Retinal pigment epithelial cell (primary cell): ENCODE data around the gene PCID2.
"Not testable (repeated sequence)": the region's sequence is repeated elsewhere in the genome, so short reads cannot be mapped to it uniquely, and the experiment has no call there.

Experiments
- DNase-seq: peaks from one replicate; pipeline ENCODE4 v3.0.0-alpha.2; 2010; ENCODE audit warnings: low read depth
- H3K4me3 ChIP-seq: 2 replicates; pipeline ENCODE4 v1.5.1; 2011; ENCODE audit warnings: mild to moderate bottlenecking, low read length, control low read depth, moderate library complexity
- TF ChIP-seq, protein P1 (sequence below): conservative IDR thresholded peaks from 2 replicates; pipeline ENCODE4 v1.5.1; 2011; ENCODE audit warnings: low read depth, low read length, control low read depth, inconsistent platforms

PCID2 gene

DNA sequence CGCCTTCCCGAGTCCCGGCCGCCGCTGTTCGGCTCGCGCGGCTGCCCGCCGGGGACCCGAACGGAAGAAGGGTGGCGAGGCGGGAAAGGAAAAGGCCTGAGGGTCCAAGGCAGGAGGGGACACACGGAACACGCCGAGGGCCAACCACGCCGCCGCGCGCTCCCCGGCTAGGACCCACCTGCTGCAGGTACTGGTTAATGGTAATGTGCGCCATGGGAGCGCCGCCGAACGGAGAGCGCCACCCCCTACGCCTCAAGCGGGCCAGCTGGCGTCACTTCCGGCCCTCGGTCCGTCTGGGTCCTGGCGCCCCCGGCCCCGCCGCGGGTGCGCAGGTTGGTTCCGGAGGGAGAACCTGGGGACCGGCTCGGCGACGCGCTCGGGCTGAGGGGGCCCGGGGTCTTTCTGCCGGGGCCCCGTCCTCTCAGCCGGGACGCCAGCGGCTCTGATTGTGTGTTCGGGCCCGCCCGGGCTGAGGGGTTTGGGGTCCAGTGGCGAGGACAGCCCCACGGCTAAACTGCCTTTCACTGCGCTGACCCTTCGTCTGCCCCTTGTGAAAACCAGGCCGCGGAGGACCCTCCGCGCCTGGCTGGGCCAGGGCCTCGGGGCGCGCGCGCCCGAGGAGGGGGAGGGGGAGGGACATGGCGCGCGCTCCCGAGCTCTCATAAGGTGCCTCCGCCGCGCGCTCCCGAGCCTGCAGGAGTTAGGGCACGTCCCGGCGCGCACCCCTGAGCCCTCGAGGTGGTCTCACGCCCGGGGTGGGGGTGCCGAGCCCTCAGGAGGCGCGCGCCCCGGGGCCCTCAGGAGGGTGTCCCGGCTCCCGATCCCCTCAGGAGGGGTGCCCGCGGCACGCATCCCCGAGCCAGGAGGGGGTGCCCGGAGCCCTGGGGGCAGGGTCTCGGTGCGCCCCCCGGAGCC lies at the start of gene PCID2:
PCID2 (minus strand) TSS at position 249 of the 915 bp plus-strand sequence; CDS start at position 214, 35 bp downstream.
- peak within 1 kb of the TSS; percentile 83 for H3K4me3 ChIP-seq
- TF ChIP-seq, protein P1, sequence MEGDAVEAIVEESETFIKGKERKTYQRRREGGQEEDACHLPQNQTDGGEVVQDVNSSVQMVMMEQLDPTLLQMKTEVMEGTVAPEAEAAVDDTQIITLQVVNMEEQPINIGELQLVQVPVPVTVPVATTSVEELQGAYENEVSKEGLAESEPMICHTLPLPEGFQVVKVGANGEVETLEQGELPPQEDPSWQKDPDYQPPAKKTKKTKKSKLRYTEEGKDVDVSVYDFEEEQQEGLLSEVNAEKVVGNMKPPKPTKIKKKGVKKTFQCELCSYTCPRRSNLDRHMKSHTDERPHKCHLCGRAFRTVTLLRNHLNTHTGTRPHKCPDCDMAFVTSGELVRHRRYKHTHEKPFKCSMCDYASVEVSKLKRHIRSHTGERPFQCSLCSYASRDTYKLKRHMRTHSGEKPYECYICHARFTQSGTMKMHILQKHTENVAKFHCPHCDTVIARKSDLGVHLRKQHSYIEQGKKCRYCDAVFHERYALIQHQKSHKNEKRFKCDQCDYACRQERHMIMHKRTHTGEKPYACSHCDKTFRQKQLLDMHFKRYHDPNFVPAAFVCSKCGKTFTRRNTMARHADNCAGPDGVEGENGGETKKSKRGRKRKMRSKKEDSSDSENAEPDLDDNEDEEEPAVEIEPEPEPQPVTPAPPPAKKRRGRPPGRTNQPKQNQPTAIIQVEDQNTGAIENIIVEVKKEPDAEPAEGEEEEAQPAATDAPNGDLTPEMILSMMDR, result no peak
- peak; percentile 61 for DNase-seq

DNA sequence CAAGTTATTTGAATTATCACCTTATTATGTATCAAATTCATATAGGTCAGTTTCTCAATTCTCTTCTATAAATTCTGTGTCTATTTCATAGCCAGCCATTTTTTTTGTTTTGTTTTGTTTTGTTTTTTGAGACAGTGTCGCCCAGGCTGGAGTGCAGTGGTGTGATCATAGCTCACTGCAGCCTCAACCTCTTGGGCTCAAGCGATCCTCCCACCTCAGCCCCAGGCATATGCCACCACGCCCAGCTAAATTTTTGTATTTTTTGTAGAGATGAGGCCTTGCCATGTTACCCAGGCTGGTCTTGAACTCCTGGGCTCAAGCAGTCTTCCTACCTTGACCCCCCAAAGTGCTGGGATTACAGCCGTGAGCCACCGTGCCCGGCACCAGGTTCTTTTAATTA lies 49.4 kb upstream of the PCID2 start:
- DNase-seq, result not testable (repeated sequence)

DNA sequence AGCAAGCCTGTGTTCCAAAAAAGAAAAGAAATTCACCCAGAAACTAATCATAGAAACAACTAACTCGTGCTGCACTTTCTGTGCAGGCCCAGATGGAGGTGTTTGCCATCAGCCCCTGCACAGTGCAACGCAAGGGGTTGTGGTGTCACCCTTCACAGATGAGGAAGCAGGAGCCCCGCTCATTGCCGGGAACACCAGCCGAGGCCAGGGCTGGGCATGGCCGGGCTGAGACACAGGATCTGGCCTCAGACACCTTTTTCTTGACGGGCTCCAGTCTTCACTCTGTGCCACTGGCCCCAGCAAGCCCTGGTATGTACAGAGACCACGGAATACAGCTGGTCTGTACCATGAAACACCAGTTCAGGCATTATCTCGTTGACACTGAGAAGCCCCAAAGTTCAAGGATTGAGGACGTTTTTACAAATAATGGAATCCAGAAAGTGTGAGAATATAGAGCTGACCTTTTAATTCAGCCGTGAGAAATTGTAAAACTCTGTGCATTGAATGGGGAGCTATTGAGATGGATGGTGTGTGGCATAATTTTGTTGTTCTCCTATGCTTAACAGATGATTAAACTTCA lies 44.1 kb upstream of the PCID2 start:
- TF ChIP-seq, protein P1, result no peak
- no peak overlapping the region for H3K4me3 ChIP-seq
- no peak for DNase-seq

More for the DNA sequence above, 49.4 kb upstream of the PCID2 start:
- H3K4me3 ChIP-seq, result not testable (repeated sequence)

DNA sequence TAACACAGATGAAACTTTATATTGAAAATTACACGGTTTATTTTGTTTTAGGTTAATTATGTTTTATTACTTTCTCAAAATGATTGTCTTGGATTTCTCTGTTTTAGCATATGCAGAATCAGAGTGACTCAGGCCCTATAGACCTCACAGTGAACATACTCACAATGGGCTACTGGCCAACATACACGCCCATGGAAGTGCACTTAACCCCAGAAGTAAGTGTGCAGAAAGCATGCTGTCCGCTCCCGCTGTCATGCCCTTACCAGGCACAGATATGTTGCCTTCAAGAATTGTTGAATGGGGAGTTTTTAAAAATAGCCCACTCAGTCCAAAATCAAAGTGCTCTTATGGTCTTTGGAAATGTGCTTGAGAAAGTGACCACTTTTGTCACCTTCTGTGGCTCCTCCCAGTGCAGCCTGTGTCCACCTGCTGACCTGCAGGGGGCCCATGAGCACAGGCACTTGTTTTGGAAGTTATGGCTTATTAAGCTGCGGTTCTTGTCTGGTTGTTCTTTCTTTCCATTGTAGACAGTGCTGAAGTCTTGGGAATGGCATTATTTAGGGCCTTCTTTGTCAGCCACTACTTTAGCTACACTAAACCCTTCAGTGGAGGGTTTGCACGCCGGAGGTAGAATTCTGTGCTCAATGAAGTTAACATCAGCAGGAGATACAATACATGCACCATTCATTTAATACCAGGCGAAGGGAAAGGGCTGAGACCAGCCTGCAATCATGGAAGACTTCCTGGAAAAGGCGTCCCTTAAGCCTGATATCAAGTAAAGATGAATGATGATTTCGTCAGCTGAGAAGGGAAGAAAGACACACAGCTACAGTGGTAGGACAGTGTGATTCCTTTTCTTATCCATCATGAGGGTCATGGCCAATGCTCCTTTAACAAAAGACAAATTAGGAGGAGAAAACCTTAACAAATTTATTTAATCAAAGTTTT lies 37.7 kb upstream of the PCID2 start:
- DNase-seq, result no peak
- TF ChIP-seq, protein P1, result peak; percentile 56
- H3K4me3 ChIP-seq, result no peak overlapping the region

DNA sequence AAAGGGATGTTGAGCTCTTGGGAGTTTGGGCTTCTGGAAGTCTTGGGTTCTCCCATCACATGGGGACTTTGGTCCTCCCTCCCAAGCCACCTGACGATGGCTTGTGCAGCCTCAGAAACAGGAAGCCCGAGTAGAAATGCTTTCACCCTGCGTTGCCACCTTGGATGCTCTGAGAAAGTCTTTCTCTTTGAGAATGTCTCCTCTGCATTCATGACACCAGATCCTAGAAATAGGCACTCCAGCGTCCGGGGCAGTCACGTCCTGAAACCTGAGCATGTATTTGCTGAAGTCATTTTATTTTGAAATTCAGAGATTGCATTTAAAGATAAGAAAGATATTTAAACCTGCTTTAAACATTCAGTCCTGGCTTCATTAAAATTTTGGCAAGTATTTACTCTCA lies 35.4 kb upstream of the PCID2 start:
- TF ChIP-seq, protein P1, result no peak
- no peak overlapping the region for H3K4me3 ChIP-seq
- DNase-seq, result no peak

DNA sequence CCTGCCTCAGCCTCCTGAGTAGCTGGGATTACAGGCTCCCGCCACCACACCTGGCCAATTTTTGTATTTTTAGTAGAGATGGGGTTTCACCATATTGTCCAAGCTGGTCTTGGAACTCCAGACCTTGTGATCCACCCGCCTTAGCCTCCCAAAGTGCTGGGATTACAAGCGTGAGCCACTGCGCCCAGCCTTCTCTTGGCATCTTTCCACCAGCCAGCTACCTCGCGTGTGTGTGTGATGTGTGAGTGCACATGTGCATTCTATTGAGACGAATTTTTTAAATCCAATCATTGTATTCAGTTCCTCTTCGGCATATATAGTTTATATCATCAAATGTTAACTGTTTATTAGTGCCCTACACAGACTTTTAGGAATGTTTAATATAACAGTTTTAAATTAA lies 33.2 kb upstream of the PCID2 start:
- not testable (repeated sequence) for H3K4me3 ChIP-seq, DNase-seq

DNA sequence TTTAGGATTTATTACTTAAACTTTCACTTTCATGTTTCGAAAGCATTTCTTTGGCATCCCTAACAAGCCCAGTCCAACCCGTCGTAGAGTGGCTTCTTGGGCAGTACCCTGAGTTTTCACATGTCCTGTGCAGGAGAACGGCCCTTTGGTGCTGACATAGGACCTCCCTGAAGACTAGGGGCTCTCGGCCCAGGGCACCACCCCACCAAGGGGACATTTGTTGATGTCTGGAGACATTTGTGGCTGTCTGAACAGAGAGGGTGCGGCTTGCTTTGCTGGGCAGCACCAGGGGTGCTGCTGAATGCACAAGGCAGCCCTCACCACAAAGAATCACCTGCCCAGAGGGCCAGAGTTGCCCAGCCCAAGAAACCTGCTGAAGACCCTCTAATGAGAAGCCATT lies 31.5 kb upstream of the PCID2 start:
- TF ChIP-seq, protein P1, result no peak
- H3K4me3 ChIP-seq, result no peak overlapping the region
- no peak for DNase-seq
